GM12878 (cell line): ENCODE results near the gene CNTN4. TPM values are rescaled to one million over a fixed set of nuclear protein-coding genes. Genes with fewer than 3 reads are reported as not detected.

Source experiments
- ATAC-seq: fragments of 200-7000 bp; cut with Tn5 transposase; 3 replicates; pipeline ENCODE4 v1.9.1; 2020; ENCODE audit warnings: mild to moderate bottlenecking, moderate library complexity
- BruUV-seq: library from RNA; stranded (reverse); fragments of 400-500 nt; replicated peaks from 2 replicates; lab custom pipeline; 2021; lab: Mats Ljungman, UMichigan
- CTCF ChIA-PET: fragments of 300-600 bp; sonication (Branson Sonifier 250); formaldehyde crosslinking; extraction: SDS; loops from one replicate; lab custom pipeline; 2021; ENCODE audit warnings: inconsistent platforms; lab: Yijun Ruan, JAX
- POLR2A ChIA-PET: fragments of 350-600 bp; formaldehyde crosslinking; extraction: SDS; loops from one replicate; lab custom pipeline; 2021; ENCODE audit warnings: inconsistent platforms; lab: Charles Lee
- RAD21 ChIA-PET: fragments of 300-600 bp; sonication (Branson Sonifier 250); formaldehyde crosslinking; loops from one replicate; lab custom pipeline; 2023; ENCODE audit warnings: antibody characterized with exemption; ENCODE audit not compliant: unreplicated experiment; lab: Charles Lee
- SMC1A ChIA-PET: fragments of 300-600 bp; sonication (Branson Sonifier 250); formaldehyde crosslinking; loops from one replicate; lab custom pipeline; 2023; ENCODE audit not compliant: unreplicated experiment, uncharacterized antibody; lab: Charles Lee
- DNase-seq: peaks from one replicate; pipeline ENCODE4 v3.0.0-alpha.2; 2011; ENCODE audit warnings: low read depth, low spot score
- FAIRE-seq: peaks from 3 replicates; lab custom pipeline; 2011; peaks lifted over from hg19 to GRCh38; lab: Jason Lieb, UNC
- H2AFZ ChIP-seq: 2 replicates; pipeline ENCODE4 v1.6.0; 2011; ENCODE audit warnings: low read depth, low read length, control low read depth; ENCODE audit not compliant: control insufficient read depth
- H3K27ac ChIP-seq: 2 replicates; pipeline ENCODE4 v1.5.1; 2011; ENCODE audit warnings: control low read depth; ENCODE audit not compliant: control insufficient read depth, insufficient read depth
- H3K27me3 ChIP-seq, 2 experiments: replicated peaks in 1 of 2; 2 replicates each; pipeline versions ENCODE4 v1.6.0 to v1.6.1; 2011; ENCODE audit warnings: low read length in 1 of 2; ENCODE audit not compliant: control insufficient read depth in 2 of 2, insufficient read depth in 2 of 2
- H3K36me3 ChIP-seq, 2 experiments: 2 replicates each; pipeline ENCODE4 v1.5.1; 2011; ENCODE audit warnings: low read length in 1 of 2; ENCODE audit not compliant: control insufficient read depth in 2 of 2, insufficient read depth in 2 of 2
- H3K4me1 ChIP-seq: 2 replicates; pipeline ENCODE4 v1.6.1; 2011; ENCODE audit warnings: mild to moderate bottlenecking, low read length, moderate library complexity, mixed read lengths; ENCODE audit not compliant: control insufficient read depth, insufficient read depth
- H3K4me2 ChIP-seq: 2 replicates; pipeline ENCODE4 v1.6.0; 2011; ENCODE audit warnings: control low read depth; ENCODE audit not compliant: control insufficient read depth, insufficient read depth
- H3K4me3 ChIP-seq: fragments of 200-600 bp; sonication (generic); 2 replicates; pipeline ENCODE4 v1.5.1; 2016
- H3K79me2 ChIP-seq: 2 replicates; pipeline ENCODE4 v1.6.0; 2011; ENCODE audit warnings: low read length; ENCODE audit not compliant: control insufficient read depth, insufficient read depth
- H3K9ac ChIP-seq: 2 replicates; pipeline ENCODE4 v1.8.0; 2011; ENCODE audit warnings: low read length, control low read depth, mixed read lengths; ENCODE audit not compliant: control insufficient read depth, insufficient read depth
- H3K9me3 ChIP-seq: replicated peaks from 3 replicates; pipeline ENCODE4 v1.5.1; 2011; ENCODE audit warnings: mild to moderate bottlenecking, low read length; ENCODE audit not compliant: control insufficient read depth, insufficient read depth
- H4K20me1 ChIP-seq: 2 replicates; pipeline ENCODE4 v1.6.0; 2011; ENCODE audit not compliant: control insufficient read depth, insufficient read depth
- ATF7 ChIP-seq: fragments of 450-650 bp; IDR thresholded peaks from 2 replicates; pipeline ENCODE4 v1.6.1; 2016; ENCODE audit warnings: low read depth, mild to moderate bottlenecking
- BMI1 ChIP-seq: fragments of 450-650 bp; IDR thresholded peaks from 2 replicates; pipeline ENCODE4 v1.6.1; 2016; ENCODE audit warnings: mild to moderate bottlenecking, moderate library complexity, borderline replicate concordance
- E2F8 ChIP-seq: fragments of 450-650 bp; IDR thresholded peaks from 2 replicates; pipeline ENCODE4 v1.6.1; 2018; ENCODE audit warnings: mild to moderate bottlenecking, low read depth, moderate library complexity; ENCODE audit not compliant: partially characterized antibody
- NR2C1 ChIP-seq: fragments of 450-650 bp; IDR thresholded peaks from 2 replicates; pipeline ENCODE4 v1.6.1; 2017; ENCODE audit warnings: antibody characterized with exemption, mild to moderate bottlenecking, moderate library complexity
- RCOR1 ChIP-seq: conservative IDR thresholded peaks from 2 replicates; pipeline ENCODE4 v1.6.1; 2012; ENCODE audit warnings: low read depth, low read length, improper control_type of control experiment
- SMC3 ChIP-seq: IDR thresholded peaks from 2 replicates; pipeline ENCODE4 v1.6.1; 2011; ENCODE audit warnings: low read length, improper control_type of control experiment, borderline replicate concordance
- STAT1 ChIP-seq: fragments of 450-650 bp; conservative IDR thresholded peaks from 2 replicates; pipeline ENCODE4 v1.6.1; 2014; ENCODE audit warnings: antibody characterized with exemption, mild to moderate bottlenecking
- STAT3 ChIP-seq: IDR thresholded peaks from 2 replicates; pipeline ENCODE4 v1.6.1; 2011; ENCODE audit warnings: low read depth, low read length, improper control_type of control experiment
- ZBED1 ChIP-seq: IDR thresholded peaks from 2 replicates; pipeline ENCODE4 v1.6.1; 2016; ENCODE audit warnings: borderline replicate concordance
- WGBS: methylation state at CpG from one replicate; pipeline ENCODE4 v1.1.6; 2016; ENCODE audit warnings: low lambda C conversion rate; ENCODE audit not compliant: insufficient replicate concordance, insufficient coverage; ENCODE audit errors: missing lambda C conversion rate; 5-methylcytosine and 5-hydroxymethylcytosine counted together
- in situ Hi-C: fragments of 300-500 bp; cut with MboI; formaldehyde crosslinking; loops from 9 replicates; pipeline ENCODE4 v1.14.3; 2018; ENCODE audit warnings: mixed read lengths
- intact Hi-C: fragments of 100-400 bp; cut with micrococcal nuclease; formaldehyde crosslinking; loops from one replicate; pipeline ENCODE4 v1.14.2; 2022; ENCODE audit not compliant: unreplicated experiment
- polyA plus RNA-seq, 11 experiments: library from polyadenylated mRNA; depleted of rRNA in 4 of 11; unstranded in 6 of 11; stranded (reverse) in 5 of 11; fragments of >200 nt; fragmentation: Nextera tagmentation in 4 of 11; fragmentation: Illumina TruSeq in 1 of 11; extraction: Ambion mirVana in 4 of 11; extraction: Trizol in 1 of 11; gene quantifications; 1 replicate in 1 of 11; 2 replicates in 10 of 11; pipeline versions ENCODE4 v1.2.1 to v1.2.3, GENCODE V29; 2011 to 2016; ENCODE audit warnings: inconsistent platforms in 2 of 11, missing spikeins in 2 of 11, low read depth in 1 of 11
- total RNA-seq, 4 experiments: library from RNA; depleted of rRNA in 3 of 4; stranded (reverse); fragments of >200 nt in 3 of 4; fragmentation: Illumina TruSeq in 1 of 4; extraction: Trizol in 1 of 4; gene quantifications; 2 replicates each; pipeline versions ENCODE4 v1.2.1 to v1.2.3, GENCODE V29; 2013 to 2021

Gene CNTN4
- total and polyA plus RNA-seq, 10 of the 15 experiments (the other 5 are each of a cell fraction or from before 2014, with no cell fraction given) = 0.05 to 0.43 (median 0.15) TPM; not detected in 1

DNA sequence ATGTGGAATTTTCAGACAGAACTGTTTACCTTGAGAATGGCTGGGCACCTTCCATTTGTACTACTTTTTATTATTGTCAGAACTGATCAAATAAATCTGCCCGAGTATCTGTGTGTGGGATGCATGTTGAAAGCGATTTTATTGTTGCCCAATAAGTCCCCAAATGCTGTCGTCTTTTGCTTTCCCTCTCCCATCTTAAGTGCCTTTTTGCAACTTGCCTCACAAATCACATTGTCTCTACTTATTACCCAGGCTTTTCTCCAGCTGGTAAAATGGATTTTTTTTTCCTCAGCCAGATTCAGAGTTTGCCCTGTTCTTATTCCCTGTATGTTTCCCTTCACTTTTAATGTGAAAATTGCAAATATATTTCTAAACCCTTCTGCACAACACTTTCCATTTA, 163.1 kb downstream of the CNTN4 start:
- ChIA-PET SMC1A (no interaction called here), CTCF (no interaction called here), RAD21 (no interaction called here), POLR2A (no interaction called here)
- no peak for ATAC-seq
- in situ Hi-C loops = no loop called here
- no peaks in the 10 kb centered on the region for H3K79me2 ChIP-seq
- no peaks in the 10 kb centered on the region for H3K9me3 ChIP-seq
- H3K4me1 ChIP-seq = no peaks in the 10 kb centered on the region
- 13% methylated on average over 3 of the region's 3 CpGs for WGBS
- no peak overlapping the region for H3K4me2 ChIP-seq
- intact Hi-C loops = loop anchor here (5.0 kb wide), 1 partner anchor 661 kb away; no protein-coding TSS in a partner anchor
- no peak overlapping the region for H2AFZ ChIP-seq
- no peak overlapping the region for H3K4me3 ChIP-seq
- DNase-seq = no peak
- no peaks in the 10 kb centered on the region for H4K20me1 ChIP-seq
- FAIRE-seq = no peak
- H3K36me3 ChIP-seq = no peaks in the 10 kb centered on the region
- no peak overlapping the region for H3K9ac ChIP-seq
- H3K27me3 ChIP-seq = no peaks in the 10 kb centered on the region
- H3K27ac ChIP-seq = no peak overlapping the region
- no TSS peak for BruUV-seq
- TF ChIP-seq E2F8 (no peak), ATF7 (no peak), RCOR1 (no peak), NR2C1 (no peak), STAT3 (no peak), SMC3 (no peak), STAT1 (no peak), ZBED1 (no peak), BMI1 (no peak)
